Ishikawa (cell line): ENCODE measurements around the gene DNAH2.

Source experiments
- CEBPB ChIP-seq: IDR thresholded peaks from 2 replicates; pipeline ENCODE4 v1.6.1; 2012
- CREB1 ChIP-seq: IDR thresholded peaks from 2 replicates; pipeline ENCODE4 v1.6.1; 2012; ENCODE audit warnings: low read depth
- EGR1 ChIP-seq: IDR thresholded peaks from 2 replicates; pipeline ENCODE4 v1.6.1; 2012
- EP300 ChIP-seq: IDR thresholded peaks from 2 replicates; pipeline ENCODE4 v1.6.1; 2012; ENCODE audit warnings: borderline replicate concordance
- FOXM1 ChIP-seq: IDR thresholded peaks from 2 replicates; pipeline ENCODE4 v1.6.1; 2012; ENCODE audit warnings: low read depth, borderline replicate concordance
- NFIC ChIP-seq: IDR thresholded peaks from 2 replicates; pipeline ENCODE4 v1.6.1; 2012
- RAD21 ChIP-seq: IDR thresholded peaks from 2 replicates; pipeline ENCODE4 v1.6.1; 2012; ENCODE audit warnings: low read depth
- TAF1 ChIP-seq: IDR thresholded peaks from 2 replicates; pipeline ENCODE4 v1.6.1; 2012; ENCODE audit warnings: low read depth, mild to moderate bottlenecking
- TCF12 ChIP-seq: IDR thresholded peaks from 2 replicates; pipeline ENCODE4 v1.6.1; 2012; ENCODE audit warnings: low read depth
- TEAD4 ChIP-seq: IDR thresholded peaks from 2 replicates; pipeline ENCODE4 v1.6.1; 2012
- YY1 ChIP-seq: IDR thresholded peaks from 2 replicates; pipeline ENCODE4 v1.6.1; 2012; ENCODE audit warnings: low read depth
- ZBTB7A ChIP-seq: IDR thresholded peaks from 2 replicates; pipeline ENCODE4 v1.6.1; 2012; ENCODE audit warnings: low read depth
- TF ChIP-seq, protein P1 (sequence below): IDR thresholded peaks from 2 replicates; pipeline ENCODE4 v1.6.1; 2012; ENCODE audit warnings: low read depth, mild to moderate bottlenecking
- TF ChIP-seq, protein P2 (sequence below): IDR thresholded peaks from 2 replicates; pipeline ENCODE4 v1.6.1; 2012
- TF ChIP-seq, protein P3 (sequence below): IDR thresholded peaks from 2 replicates; pipeline ENCODE4 v1.6.1; 2012

Gene DNAH2

DNA sequence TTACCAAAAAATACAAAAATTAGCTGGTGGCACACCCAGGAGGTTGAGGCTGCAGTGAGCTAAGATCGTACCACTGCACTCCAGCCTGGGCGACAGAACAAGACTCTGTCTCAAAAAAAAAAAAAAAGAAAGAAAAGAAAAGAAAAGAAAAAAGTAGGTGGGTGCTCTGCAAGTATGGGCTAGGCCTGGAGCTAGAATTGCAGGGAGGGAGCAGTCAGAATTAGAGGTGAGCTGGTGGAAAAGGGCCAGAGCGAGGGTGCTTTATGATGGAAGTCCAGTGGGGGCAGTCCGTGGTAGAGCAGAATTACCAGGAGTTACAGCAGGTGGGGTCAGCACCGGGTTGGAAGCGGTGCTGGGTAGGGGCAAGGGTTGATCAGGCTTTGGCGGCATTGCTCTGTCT is 59.5 kb downstream of the DNAH2 start:
- TF ChIP-seq TEAD4 (no peak), EP300 (no peak), NFIC (no peak), CREB1 (no peak), TCF12 (no peak), FOXM1 (no peak)
- TF ChIP-seq, protein P1, sequence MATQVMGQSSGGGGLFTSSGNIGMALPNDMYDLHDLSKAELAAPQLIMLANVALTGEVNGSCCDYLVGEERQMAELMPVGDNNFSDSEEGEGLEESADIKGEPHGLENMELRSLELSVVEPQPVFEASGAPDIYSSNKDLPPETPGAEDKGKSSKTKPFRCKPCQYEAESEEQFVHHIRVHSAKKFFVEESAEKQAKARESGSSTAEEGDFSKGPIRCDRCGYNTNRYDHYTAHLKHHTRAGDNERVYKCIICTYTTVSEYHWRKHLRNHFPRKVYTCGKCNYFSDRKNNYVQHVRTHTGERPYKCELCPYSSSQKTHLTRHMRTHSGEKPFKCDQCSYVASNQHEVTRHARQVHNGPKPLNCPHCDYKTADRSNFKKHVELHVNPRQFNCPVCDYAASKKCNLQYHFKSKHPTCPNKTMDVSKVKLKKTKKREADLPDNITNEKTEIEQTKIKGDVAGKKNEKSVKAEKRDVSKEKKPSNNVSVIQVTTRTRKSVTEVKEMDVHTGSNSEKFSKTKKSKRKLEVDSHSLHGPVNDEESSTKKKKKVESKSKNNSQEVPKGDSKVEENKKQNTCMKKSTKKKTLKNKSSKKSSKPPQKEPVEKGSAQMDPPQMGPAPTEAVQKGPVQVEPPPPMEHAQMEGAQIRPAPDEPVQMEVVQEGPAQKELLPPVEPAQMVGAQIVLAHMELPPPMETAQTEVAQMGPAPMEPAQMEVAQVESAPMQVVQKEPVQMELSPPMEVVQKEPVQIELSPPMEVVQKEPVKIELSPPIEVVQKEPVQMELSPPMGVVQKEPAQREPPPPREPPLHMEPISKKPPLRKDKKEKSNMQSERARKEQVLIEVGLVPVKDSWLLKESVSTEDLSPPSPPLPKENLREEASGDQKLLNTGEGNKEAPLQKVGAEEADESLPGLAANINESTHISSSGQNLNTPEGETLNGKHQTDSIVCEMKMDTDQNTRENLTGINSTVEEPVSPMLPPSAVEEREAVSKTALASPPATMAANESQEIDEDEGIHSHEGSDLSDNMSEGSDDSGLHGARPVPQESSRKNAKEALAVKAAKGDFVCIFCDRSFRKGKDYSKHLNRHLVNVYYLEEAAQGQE: no peak

DNA sequence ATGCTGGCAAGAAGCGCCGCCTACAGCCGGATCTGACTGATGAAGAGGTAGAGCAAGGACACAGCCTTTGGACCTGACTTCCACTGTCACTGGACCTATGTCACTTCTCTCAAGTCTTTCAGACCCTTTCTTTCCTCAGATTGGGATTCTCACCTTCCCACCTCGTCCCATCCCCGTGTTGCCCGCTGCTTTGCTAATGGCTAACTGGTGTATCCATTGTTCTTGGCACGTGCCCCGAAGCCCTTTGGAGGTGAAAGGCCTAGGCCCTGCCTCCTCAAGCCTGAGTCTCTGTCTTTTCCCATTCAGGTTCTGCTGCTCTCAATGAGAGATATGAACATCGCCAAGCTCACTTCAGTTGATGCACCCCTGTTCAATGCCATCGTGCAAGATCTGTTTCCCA is 63.2 kb downstream of the DNAH2 start:
- no peak for TF ChIP-seq FOXM1
- no peak for TF ChIP-seq TEAD4
- TF ChIP-seq ZBTB7A: no peak
- TF ChIP-seq EGR1: no peak
- TF ChIP-seq, protein P1: no peak
- TF ChIP-seq CREB1: no peak
- no peak for TF ChIP-seq YY1
- TF ChIP-seq, protein P2, sequence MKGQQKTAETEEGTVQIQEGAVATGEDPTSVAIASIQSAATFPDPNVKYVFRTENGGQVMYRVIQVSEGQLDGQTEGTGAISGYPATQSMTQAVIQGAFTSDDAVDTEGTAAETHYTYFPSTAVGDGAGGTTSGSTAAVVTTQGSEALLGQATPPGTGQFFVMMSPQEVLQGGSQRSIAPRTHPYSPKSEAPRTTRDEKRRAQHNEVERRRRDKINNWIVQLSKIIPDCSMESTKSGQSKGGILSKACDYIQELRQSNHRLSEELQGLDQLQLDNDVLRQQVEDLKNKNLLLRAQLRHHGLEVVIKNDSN: no peak
- no peak for TF ChIP-seq NFIC
- TF ChIP-seq TAF1: no peak

DNA sequence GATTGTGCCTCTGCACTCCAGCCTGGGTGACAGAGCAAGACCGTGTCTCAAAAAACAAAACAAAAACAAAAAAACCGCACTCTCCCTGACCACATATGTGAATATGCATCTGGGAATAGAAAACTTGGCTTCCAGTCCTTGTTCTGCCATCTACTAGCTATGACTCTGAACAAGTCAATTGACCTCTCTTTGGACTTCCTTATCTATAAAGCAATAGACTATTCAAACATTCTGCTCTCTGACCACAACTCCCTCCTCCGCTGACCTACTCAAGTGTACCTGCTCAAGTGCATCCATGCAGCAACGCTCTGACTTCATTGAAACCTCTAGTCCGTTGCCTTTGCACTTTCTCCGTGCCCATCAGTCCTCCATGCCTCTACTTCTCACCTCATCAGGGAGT is 63.9 kb downstream of the DNAH2 start:
- TF ChIP-seq EGR1 (no peak), CEBPB (no peak), TCF12 (no peak), CREB1 (no peak), FOXM1 (no peak), TEAD4 (no peak), RAD21 (no peak), NFIC (no peak), YY1 (no peak), ZBTB7A (no peak), TAF1 (no peak), EP300 (no peak)
- TF ChIP-seq, protein P3, sequence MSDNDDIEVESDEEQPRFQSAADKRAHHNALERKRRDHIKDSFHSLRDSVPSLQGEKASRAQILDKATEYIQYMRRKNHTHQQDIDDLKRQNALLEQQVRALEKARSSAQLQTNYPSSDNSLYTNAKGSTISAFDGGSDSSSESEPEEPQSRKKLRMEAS: no peak
- TF ChIP-seq, protein P2: no peak
- TF ChIP-seq, protein P1: no peak

DNA sequence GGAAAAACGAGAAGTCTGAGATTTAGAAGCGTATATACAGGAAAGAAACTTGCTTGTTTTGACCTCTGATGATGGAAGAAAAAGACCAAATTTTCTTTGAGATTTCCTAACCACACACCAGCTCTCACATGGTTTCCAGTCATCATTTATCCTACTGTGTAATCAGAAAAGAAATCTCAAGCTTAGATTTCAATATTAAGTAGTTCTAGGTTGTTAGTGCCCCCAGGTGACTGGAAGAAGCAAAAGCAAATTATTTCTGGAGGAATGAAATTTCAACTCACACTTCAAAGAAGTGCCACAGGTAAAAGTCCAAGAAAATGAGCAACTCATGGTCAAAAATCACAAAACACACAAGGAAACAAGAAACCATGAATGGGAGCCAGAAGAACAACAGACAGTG is 64.7 kb downstream of the DNAH2 start:
- TF ChIP-seq ZBTB7A (no peak), NFIC (no peak), RAD21 (peak; percentile 35), YY1 (no peak), TCF12 (no peak), FOXM1 (no peak), TAF1 (no peak)
- TF ChIP-seq, protein P1: no peak
